GM12878 (cell line): Measurements from ENCODE around the gene DNAJC28. TPM values are rescaled to one million over a fixed set of nuclear protein-coding genes. Genes with fewer than 3 reads are reported as not detected.

Experiments
- ATAC-seq: fragments of 200-7000 bp; cut with Tn5 transposase; 3 replicates; pipeline ENCODE4 v1.9.1; 2020; ENCODE audit warnings: mild to moderate bottlenecking, moderate library complexity
- BruUV-seq: library from RNA; stranded (reverse); fragments of 400-500 nt; replicated peaks from 2 replicates; lab custom pipeline; 2021; lab: Mats Ljungman, UMichigan
- CTCF ChIA-PET: fragments of 300-600 bp; sonication (Branson Sonifier 250); formaldehyde crosslinking; extraction: SDS; loops from one replicate; lab custom pipeline; 2021; ENCODE audit warnings: inconsistent platforms; lab: Yijun Ruan, JAX
- POLR2A ChIA-PET: fragments of 350-600 bp; formaldehyde crosslinking; extraction: SDS; loops from one replicate; lab custom pipeline; 2021; ENCODE audit warnings: inconsistent platforms; lab: Charles Lee
- RAD21 ChIA-PET: fragments of 300-600 bp; sonication (Branson Sonifier 250); formaldehyde crosslinking; loops from one replicate; lab custom pipeline; 2023; ENCODE audit warnings: antibody characterized with exemption; ENCODE audit not compliant: unreplicated experiment; lab: Charles Lee
- SMC1A ChIA-PET: fragments of 300-600 bp; sonication (Branson Sonifier 250); formaldehyde crosslinking; loops from one replicate; lab custom pipeline; 2023; ENCODE audit not compliant: unreplicated experiment, uncharacterized antibody; lab: Charles Lee
- DNase-seq: peaks from one replicate; pipeline ENCODE4 v3.0.0-alpha.2; 2011; ENCODE audit warnings: low read depth, low spot score
- FAIRE-seq: peaks from 3 replicates; lab custom pipeline; 2011; peaks lifted over from hg19 to GRCh38; lab: Jason Lieb, UNC
- H2AFZ ChIP-seq: 2 replicates; pipeline ENCODE4 v1.6.0; 2011; ENCODE audit warnings: low read depth, low read length, control low read depth; ENCODE audit not compliant: control insufficient read depth
- H3K27ac ChIP-seq: 2 replicates; pipeline ENCODE4 v1.5.1; 2011; ENCODE audit warnings: control low read depth; ENCODE audit not compliant: control insufficient read depth, insufficient read depth
- H3K27me3 ChIP-seq, 2 experiments: replicated peaks in 1 of 2; 2 replicates each; pipeline versions ENCODE4 v1.6.0 to v1.6.1; 2011; ENCODE audit warnings: low read length in 1 of 2; ENCODE audit not compliant: control insufficient read depth in 2 of 2, insufficient read depth in 2 of 2
- H3K36me3 ChIP-seq, 2 experiments: 2 replicates each; pipeline ENCODE4 v1.5.1; 2011; ENCODE audit warnings: low read length in 1 of 2; ENCODE audit not compliant: control insufficient read depth in 2 of 2, insufficient read depth in 2 of 2
- H3K4me1 ChIP-seq: 2 replicates; pipeline ENCODE4 v1.6.1; 2011; ENCODE audit warnings: mild to moderate bottlenecking, low read length, moderate library complexity, mixed read lengths; ENCODE audit not compliant: control insufficient read depth, insufficient read depth
- H3K4me2 ChIP-seq: 2 replicates; pipeline ENCODE4 v1.6.0; 2011; ENCODE audit warnings: control low read depth; ENCODE audit not compliant: control insufficient read depth, insufficient read depth
- H3K4me3 ChIP-seq: fragments of 200-600 bp; sonication (generic); 2 replicates; pipeline ENCODE4 v1.5.1; 2016
- H3K79me2 ChIP-seq: 2 replicates; pipeline ENCODE4 v1.6.0; 2011; ENCODE audit warnings: low read length; ENCODE audit not compliant: control insufficient read depth, insufficient read depth
- H3K9ac ChIP-seq: 2 replicates; pipeline ENCODE4 v1.8.0; 2011; ENCODE audit warnings: low read length, control low read depth, mixed read lengths; ENCODE audit not compliant: control insufficient read depth, insufficient read depth
- H3K9me3 ChIP-seq: replicated peaks from 3 replicates; pipeline ENCODE4 v1.5.1; 2011; ENCODE audit warnings: mild to moderate bottlenecking, low read length; ENCODE audit not compliant: control insufficient read depth, insufficient read depth
- H4K20me1 ChIP-seq: 2 replicates; pipeline ENCODE4 v1.6.0; 2011; ENCODE audit not compliant: control insufficient read depth, insufficient read depth
- ESRRA ChIP-seq: IDR thresholded peaks from 2 replicates; pipeline ENCODE4 v1.6.1; 2012; ENCODE audit warnings: mild to moderate bottlenecking, low read length, improper control_type of control experiment
- HDAC6 ChIP-seq: fragments of 200-600 bp; sonication (generic); IDR thresholded peaks from one replicate; pipeline ENCODE4 v1.8.0; 2017; ENCODE audit warnings: antibody characterized with exemption; ENCODE audit not compliant: unreplicated experiment
- NR2C2 ChIP-seq: IDR thresholded peaks from 2 replicates; pipeline ENCODE4 v1.6.1; 2011; ENCODE audit warnings: borderline replicate concordance, low read depth; ENCODE audit not compliant: control insufficient read depth, insufficient read length
- PAX8 ChIP-seq: fragments of 450-650 bp; IDR thresholded peaks from 2 replicates; pipeline ENCODE4 v1.6.1; 2017; ENCODE audit warnings: mild to moderate bottlenecking, moderate library complexity
- RELA ChIP-seq: fragments of 450-650 bp; IDR thresholded peaks from 2 replicates; pipeline ENCODE4 v1.8.0; 2014; ENCODE audit warnings: borderline replicate concordance; ENCODE audit not compliant: partially characterized antibody
- SP1 ChIP-seq: IDR thresholded peaks from one replicate; pipeline ENCODE4 v1.6.1; 2011; ENCODE audit warnings: low read depth, low read length
- SREBF2 ChIP-seq: IDR thresholded peaks from 2 replicates; pipeline ENCODE4 v1.6.1; 2012; ENCODE audit warnings: mild to moderate bottlenecking, low read length
- TCF7 ChIP-seq: IDR thresholded peaks from 2 replicates; pipeline ENCODE4 v1.6.1; 2014; ENCODE audit warnings: antibody characterized with exemption, borderline replicate concordance
- whole genome bisulfite sequencing: methylation state at CpG from one replicate; pipeline ENCODE4 v1.1.6; 2016; ENCODE audit warnings: low lambda C conversion rate; ENCODE audit not compliant: insufficient replicate concordance, insufficient coverage; ENCODE audit errors: missing lambda C conversion rate; 5-methylcytosine and 5-hydroxymethylcytosine counted together
- in situ Hi-C: fragments of 300-500 bp; cut with MboI; formaldehyde crosslinking; loops from 9 replicates; pipeline ENCODE4 v1.14.3; 2018; ENCODE audit warnings: mixed read lengths
- intact Hi-C: fragments of 100-400 bp; cut with micrococcal nuclease; formaldehyde crosslinking; loops from one replicate; pipeline ENCODE4 v1.14.2; 2022; ENCODE audit not compliant: unreplicated experiment
- polyA plus RNA-seq, 11 experiments: library from polyadenylated mRNA; depleted of rRNA in 4 of 11; unstranded in 6 of 11; stranded (reverse) in 5 of 11; fragments of >200 nt; fragmentation: Nextera tagmentation in 4 of 11; fragmentation: Illumina TruSeq in 1 of 11; extraction: Ambion mirVana in 4 of 11; extraction: Trizol in 1 of 11; gene quantifications; 1 replicate in 1 of 11; 2 replicates in 10 of 11; pipeline versions ENCODE4 v1.2.1 to v1.2.3, GENCODE V29; 2011 to 2016; ENCODE audit warnings: inconsistent platforms in 2 of 11, missing spikeins in 2 of 11, low read depth in 1 of 11
- total RNA-seq, 4 experiments: library from RNA; depleted of rRNA in 3 of 4; stranded (reverse); fragments of >200 nt in 3 of 4; fragmentation: Illumina TruSeq in 1 of 4; extraction: Trizol in 1 of 4; gene quantifications; 2 replicates each; pipeline versions ENCODE4 v1.2.1 to v1.2.3, GENCODE V29; 2013 to 2021
- TF ChIP-seq, protein P1 (sequence below): fragments of 450-650 bp; IDR thresholded peaks from 2 replicates; pipeline ENCODE4 v1.6.1; 2016; ENCODE audit warnings: mild to moderate bottlenecking
- TF ChIP-seq, protein P2 (sequence below): IDR thresholded peaks from 2 replicates; pipeline ENCODE4 v1.6.1; 2012; ENCODE audit warnings: low read depth, low read length, improper control_type of control experiment

The DNAJC28 gene
- total and polyA plus RNA-seq, 10 of the 15 experiments (the other 5 are each of a cell fraction or from before 2014, with no cell fraction given), result 0.26 to 0.77 (median 0.54) TPM

DNA sequence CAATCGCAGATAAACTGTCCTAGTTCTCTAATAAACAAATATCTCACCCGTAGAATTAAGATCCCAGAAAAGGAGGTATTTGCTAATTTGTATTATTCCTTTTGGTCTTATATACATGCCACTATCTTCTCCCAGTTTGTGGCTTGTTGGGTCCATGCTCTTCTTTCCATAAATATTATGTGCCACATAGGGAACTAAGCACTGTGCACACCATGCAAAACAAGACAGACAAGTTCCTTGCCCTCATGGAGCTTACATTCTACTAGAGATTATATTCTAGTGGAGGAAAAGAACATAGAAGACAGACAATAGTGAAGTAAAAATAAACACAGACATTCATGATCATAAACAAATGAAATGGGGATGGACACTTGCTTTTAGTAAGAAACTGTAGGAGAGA lies 45.7 kb upstream of the DNAJC28 start:
- Histone ChIP-seq H3K4me3 (no peak overlapping the region), H3K36me3 (peaks cover 7 to 35% of the 10 kb centered on the region in 2 experiments), H4K20me1 (no peaks in the 10 kb centered on the region), H3K27me3 (no peaks in the 10 kb centered on the region), H3K9me3 (no peaks in the 10 kb centered on the region), H3K4me2 (no peak overlapping the region), H2AFZ (no peak overlapping the region), H3K9ac (no peak overlapping the region), H3K27ac (no peak overlapping the region), H3K79me2 (peaks cover 30% of the 10 kb centered on the region)
- SMC1A ChIA-PET, result interaction anchor here (0.5 to 0.7 kb wide), 2 partner anchors 18 to 556 kb away, joined by 3 read pairs; no protein-coding TSS in a partner anchor
- intact Hi-C loops, result no loop called here
- POLR2A ChIA-PET, result no interaction called here
- no peak for FAIRE-seq
- RAD21 ChIA-PET, result no interaction called here
- no TSS peak for BruUV-seq
- WGBS, result 93% methylated on average over 2 of the region's 2 CpGs
- TF ChIP-seq, protein P1, sequence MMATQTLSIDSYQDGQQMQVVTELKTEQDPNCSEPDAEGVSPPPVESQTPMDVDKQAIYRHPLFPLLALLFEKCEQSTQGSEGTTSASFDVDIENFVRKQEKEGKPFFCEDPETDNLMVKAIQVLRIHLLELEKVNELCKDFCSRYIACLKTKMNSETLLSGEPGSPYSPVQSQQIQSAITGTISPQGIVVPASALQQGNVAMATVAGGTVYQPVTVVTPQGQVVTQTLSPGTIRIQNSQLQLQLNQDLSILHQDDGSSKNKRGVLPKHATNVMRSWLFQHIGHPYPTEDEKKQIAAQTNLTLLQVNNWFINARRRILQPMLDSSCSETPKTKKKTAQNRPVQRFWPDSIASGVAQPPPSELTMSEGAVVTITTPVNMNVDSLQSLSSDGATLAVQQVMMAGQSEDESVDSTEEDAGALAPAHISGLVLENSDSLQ, result no peak
- TF ChIP-seq ESRRA (no peak), SREBF2 (no peak), PAX8 (no peak), RELA (no peak), SP1 (no peak), NR2C2 (no peak), HDAC6 (no peak), TCF7 (no peak)
- TF ChIP-seq, protein P2, sequence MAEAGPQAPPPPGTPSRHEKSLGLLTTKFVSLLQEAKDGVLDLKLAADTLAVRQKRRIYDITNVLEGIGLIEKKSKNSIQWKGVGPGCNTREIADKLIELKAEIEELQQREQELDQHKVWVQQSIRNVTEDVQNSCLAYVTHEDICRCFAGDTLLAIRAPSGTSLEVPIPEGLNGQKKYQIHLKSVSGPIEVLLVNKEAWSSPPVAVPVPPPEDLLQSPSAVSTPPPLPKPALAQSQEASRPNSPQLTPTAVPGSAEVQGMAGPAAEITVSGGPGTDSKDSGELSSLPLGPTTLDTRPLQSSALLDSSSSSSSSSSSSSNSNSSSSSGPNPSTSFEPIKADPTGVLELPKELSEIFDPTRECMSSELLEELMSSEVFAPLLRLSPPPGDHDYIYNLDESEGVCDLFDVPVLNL, result no peak
- TF ChIP-seq, all 136 proteins: peak for 0
- in situ Hi-C loops, result no loop called here
- DNase-seq (no peak), ATAC-seq (no peak)
- CTCF ChIA-PET, result no interaction called here
- H3K4me1 ChIP-seq, result no peaks in the 10 kb centered on the region
